ENCODE results near the gene KCNG4.
"Not testable (repeated sequence)": the region's sequence is repeated elsewhere in the genome, so short reads cannot be mapped to it uniquely, and the experiment has no call there.

KCNG4 gene

DNA sequence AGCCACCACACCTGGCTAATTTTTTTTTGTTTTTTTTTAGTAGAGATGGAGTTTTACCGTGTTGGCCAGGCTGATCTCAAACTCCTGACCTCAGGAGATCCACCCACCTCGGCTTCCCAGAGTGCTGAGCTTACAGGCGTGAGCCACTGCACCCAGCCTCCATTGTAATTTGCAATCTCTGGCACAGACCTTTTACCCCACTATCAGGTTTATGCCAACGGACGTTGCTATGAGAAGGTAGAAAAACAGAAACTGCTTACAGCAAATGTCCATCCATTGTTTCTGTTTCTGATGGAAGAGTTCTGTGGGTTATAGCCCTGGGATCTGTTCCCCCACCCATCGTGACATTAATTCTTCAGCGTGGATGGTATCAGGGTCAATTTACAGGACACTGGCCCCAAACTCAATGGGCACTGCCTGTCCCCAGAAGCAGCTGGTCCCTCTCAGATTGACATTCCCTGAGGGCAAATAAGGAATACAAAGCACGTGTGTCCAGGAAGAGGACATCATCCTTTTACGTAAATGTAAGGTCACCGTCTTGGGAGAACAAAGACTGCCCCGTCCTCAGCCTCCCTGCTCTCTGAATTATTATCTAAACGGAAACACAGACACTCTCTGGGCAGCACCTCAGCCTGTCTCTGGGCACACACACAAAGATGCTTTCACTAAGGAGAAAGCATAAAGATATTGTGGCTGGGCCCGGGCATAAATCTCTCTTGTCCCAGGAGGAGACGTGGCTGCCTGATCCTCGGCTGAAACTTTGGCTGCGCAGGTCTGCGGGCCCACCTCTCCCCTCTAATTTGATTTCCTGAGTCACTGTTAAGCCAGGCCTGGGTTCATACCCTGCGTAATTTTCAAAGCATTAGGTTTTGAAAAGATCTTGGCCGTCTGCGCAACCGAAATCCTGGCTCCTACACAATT lies 5.2 kb downstream of the KCNG4 start:
- no peak for DNase-seq (ENCODE audit: low spot score)

GRCh38 chr16:84233748-84234147 lies 6.1 kb downstream of the KCNG4 start:
- DNase-seq (ENCODE audit: low spot score) = no peak

GRCh38 chr16:84232969-84233368 lies 6.8 kb downstream of the KCNG4 start:
- DNase-seq (ENCODE audit: low spot score) = no peak

- DNase-seq (ENCODE audit: low spot score) = no peak
These were observed 7.8 kb downstream of the KCNG4 start for GRCh38 chr16:84232060-84232459.

- DNase-seq (ENCODE audit: low spot score) = no peak
These were observed 10.3 kb downstream of the KCNG4 start for GRCh38 chr16:84229471-84229870.

GRCh38 chr16:84228256-84228838 lies 11.5 kb downstream of the KCNG4 start:
- DNase-seq (ENCODE audit: low spot score) = peak; percentile 90

DNA sequence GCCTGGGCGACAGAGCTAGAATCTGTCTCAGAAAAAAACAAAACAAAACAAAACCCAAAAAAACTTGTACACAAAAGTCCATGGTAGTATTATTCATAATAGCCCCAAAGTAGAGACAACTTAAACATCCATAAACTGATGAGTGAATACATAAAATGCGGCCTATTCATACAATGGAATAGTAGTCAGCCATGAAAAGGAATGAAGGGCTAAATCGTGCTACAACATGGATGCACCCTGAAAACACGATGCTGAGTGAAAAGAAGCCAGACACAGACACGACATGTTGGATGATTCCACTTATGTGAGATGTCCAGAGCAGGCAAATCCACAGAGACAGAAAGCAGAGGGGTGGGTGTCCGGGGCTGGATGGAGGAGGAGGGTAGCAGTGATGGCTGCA lies 12.3 kb downstream of the KCNG4 start:
- no peak for DNase-seq (ENCODE audit: low spot score)

DNA sequence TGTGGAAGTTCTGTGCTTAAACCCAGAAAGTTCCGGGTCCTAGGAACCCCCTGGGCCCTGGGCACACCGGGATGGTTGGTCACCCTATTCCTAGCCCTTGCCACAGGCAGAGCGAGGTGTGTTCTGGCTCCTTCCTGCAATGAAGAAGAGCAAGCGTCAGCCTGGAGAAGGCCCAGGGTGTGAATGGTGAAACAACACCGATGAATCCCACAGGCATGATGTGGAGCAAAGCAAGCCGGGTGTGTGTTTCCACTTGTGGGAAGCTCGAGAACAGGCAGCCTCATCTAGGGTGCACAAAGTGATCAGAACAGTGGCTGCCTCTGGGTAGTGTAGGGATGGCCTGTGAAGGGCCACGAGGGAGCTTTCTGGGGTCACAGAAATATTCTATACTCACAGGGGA lies 13.8 kb downstream of the KCNG4 start:
- no peak for DNase-seq (ENCODE audit: low spot score)

DNA sequence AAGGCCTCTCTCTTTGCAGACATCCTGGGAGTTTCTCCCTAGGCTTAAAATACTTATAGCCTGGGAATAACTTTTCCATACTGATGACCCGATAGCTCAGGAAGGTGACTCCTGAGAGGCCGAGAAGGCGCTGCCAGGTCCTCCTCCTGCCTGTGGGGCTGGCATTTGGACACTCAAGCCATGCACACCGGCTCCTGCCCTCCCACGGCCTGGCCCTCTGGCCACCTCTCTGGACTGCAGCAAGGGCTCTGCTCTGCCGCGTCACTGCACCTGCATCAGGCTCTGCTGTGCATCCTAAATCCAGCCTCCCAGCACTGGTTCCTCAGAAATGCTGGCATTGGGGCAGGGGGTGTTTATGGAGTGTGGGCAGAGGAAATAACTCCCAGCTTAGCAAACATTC lies 14.2 kb downstream of the KCNG4 start:
- no peak for DNase-seq (ENCODE audit: low spot score)

GRCh38 chr16:84225126-84225525 lies 14.7 kb downstream of the KCNG4 start:
- DNase-seq (ENCODE audit: low spot score) = no peak

DNA sequence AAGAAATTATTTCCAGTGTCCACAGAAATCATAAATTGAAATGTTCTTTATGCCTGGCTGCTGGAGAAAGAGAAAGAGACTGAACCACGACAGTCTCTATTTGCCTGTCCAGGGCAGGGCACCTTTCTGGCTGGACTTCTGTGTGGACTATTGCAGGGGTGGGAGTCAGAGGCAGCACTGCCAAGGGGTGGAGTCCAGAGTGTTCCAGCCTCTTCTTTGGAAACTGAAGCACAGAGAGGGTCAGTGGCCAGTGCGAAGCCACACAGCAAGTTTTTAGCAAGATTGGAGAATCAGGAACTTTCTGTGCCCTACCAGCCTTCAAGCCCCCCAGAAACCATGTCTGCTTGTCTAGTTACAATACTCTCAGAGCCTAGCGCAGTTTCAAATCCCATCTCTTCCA lies 15.3 kb downstream of the KCNG4 start:
- no peak for DNase-seq (ENCODE audit: low spot score)

DNA sequence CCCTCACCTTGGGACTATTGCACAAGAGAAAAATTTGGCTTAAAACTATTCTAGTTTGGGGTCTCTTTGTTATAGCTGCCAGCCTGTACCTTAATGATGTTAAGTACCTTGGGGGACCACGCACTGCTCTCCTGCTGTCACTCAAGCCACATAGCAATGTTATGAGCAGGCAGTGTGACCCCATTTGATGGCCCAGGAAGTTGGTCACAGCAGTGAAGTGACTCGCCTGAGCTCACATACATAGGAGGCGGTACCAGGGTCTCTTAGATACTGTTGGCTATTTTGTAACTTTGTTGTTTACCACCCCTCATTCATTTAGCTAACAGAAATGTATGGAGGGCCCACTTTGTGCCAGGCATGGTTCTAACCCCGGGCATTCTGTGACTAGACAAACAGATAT lies 16.4 kb downstream of the KCNG4 start:
- DNase-seq (ENCODE audit: low spot score) = no peak

GRCh38 chr16:84220851-84221250 lies 19.0 kb downstream of the KCNG4 start:
- DNase-seq (ENCODE audit: low spot score) = no peak

GRCh38 chr16:84218956-84219355 lies 20.9 kb downstream of the KCNG4 start:
- no peak for DNase-seq (ENCODE audit: low spot score)

DNA sequence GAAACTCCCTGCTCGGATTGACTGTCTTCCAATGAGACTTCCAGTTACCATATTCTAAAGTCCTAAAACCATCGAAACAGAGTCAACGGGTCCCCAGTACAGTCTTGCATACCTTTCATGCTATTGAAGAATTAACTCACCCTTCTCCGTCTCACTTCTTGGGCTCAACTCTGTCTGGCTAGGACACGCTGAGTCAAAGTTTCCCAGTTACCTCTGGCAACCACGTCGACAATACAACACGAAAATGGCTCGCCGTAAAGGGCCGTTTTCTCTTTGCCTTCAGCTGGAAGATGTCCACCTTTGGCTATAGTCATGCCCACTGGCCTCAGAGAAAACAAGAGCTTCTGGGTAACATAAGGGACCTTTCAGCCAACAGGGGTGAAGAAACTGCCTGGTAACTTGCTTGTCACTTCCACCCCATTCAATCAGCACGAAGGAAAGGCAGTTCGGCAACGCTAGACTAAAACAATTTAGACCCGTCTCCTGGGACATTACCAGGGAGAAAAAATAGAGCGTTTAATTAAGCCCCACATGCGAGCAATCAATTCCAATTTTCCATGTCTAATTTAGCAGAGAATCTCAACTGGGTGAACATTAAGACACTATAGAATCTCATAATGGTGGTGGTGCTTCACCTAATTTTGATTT lies 21.5 kb downstream of the KCNG4 start:
- DNase-seq (ENCODE audit: low spot score) = no peak

DNA sequence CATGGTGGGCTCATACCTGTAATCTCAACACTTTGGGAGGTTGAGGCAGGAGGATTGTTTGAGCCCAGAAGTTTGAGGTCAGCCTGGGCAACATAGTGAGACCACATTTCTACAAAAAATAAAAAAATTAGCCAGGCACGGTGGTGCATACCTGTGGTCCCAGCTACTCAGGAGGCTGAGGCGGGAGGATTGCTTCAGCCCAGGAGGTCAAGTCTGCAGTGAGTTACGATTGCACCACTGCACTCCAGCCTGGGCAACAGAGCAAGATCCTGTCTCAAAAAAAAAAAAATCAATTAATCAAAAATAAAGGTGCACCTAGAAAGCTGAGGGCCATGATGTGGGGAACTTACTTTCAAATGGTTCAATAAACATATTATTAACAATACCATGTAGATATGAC lies 23.7 kb downstream of the KCNG4 start:
- DNase-seq (ENCODE audit: low spot score) = not testable (repeated sequence)

GRCh38 chr16:84215531-84215930 lies 24.3 kb downstream of the KCNG4 start:
- no peak for DNase-seq (ENCODE audit: low spot score)

DNA sequence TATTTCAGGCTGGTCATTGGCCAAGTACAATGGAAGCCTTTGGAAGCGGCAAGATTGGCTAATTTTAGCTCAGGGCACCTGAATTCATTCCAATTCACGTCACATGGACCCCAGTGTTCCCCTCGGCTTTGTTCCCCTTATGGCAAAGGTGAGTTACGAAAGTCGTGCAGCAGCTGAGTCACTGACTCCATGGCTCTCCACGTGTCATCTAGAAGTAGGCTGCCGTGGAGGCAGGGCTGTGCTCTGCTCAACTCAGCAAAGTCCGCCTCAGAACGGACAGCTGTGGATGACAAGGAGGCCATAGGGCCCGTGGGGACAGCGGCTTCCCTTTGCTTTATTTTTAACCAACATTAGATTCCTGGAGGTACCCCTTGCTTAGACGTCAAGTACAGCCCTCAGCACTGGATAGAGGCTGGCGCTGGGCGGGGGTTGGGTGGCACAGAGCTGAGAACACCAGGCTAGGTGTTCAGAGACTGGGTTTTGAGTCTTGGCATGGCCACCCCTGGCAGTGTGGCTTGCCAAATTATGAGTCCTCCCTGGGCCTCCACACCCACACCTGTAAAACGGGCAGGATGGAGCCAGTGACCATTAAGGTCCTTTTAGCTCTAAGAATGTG lies 25.3 kb downstream of the KCNG4 start:
- DNase-seq (ENCODE audit: low spot score) = no peak

GRCh38 chr16:84212631-84213030 lies 27.2 kb downstream of the KCNG4 start:
- DNase-seq (ENCODE audit: low spot score) = no peak

DNA sequence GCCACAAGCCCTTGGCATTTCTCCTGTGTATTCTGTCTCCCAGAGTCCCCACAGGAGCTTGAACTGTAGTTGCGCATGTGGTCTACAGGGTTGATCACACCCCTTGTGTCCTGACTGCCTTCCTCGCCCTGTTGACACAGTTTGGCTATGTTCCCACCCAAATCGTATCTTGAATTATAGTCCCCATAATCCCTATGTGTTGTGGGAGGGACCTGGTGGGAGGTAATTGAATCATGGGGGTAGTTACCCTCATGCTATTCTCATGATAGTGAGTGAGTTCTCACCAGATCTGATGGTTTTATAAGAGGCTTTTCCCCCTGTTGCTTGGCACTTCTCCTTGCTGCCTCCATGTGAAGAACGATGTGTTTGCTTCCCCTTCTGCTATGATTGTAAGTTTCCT lies 27.7 kb downstream of the KCNG4 start:
- DNase-seq (ENCODE audit: low spot score) = no peak

DNA sequence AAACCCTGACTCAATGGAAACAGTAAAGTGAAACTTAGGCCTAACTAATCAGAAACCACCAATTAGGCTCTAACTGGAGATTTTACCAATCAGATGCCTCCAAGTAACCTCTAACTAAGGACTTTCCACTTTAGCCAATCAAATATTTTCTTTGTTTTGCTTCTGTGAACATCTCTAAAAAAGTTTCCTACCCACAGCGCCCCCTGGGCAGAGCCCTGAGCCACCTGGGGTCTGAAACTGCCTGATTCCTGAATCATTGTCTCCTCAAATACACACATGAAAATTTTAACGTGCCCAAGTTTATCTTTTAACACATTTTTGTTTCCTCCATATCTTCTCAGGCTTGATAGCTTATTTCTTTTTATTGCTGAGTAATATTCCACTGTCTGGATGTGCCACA lies 29.8 kb downstream of the KCNG4 start:
- DNase-seq (ENCODE audit: low spot score) = no peak

GRCh38 chr16:84207879-84208278 lies 31.9 kb downstream of the KCNG4 start:
- DNase-seq (ENCODE audit: low spot score) = peak; percentile 18

DNA sequence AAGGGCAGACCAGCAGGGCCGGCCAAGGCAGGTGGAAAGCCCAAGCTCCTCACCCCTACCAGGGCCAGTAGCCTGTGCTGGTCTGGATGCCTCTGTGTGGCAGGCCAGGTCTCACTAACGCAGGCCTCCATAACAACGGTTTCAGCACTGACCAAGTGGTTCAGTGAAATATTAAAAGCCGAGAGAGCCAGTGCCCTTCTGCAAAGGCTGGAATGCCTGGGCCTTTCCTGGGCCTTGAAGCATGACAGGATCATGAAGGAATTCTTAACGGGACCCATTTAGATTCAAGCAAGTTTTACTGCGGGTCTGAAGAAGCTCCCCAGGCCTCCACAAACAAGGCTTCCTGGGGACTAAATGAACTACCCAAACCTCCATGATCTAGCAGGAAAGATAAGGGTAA lies 32.6 kb downstream of the KCNG4 start:
- no peak for DNase-seq (ENCODE audit: low spot score)
